Activated CD4-positive, alpha-beta T cell treated with anti-CD3 and anti-CD28 coated beads for 24 hours (primary cell): ENCODE data around the gene PCGF1.
A peak's percentile ranks its signal among the peaks of the same experiment; 100 is the strongest.

Experiments used
- DNase-seq, 2 donors: peaks; one replicate each; pipeline ENCODE4 v3.0.0-alpha.2; 2020; ENCODE audit warnings: low read depth in 2 of 2

PCGF1 gene

GRCh38 chr2:74507145-74507925, at the start of gene PCGF1:
TSS of gene PCGF1 (minus strand) at chr2:74507695. CDS start at chr2:74507668, 27 bp downstream.
- peak; percentile 99 for DNase-seq

GRCh38 chr2:74556831-74557370, 49.4 kb upstream of the PCGF1 start:
- no peak for DNase-seq

DNA sequence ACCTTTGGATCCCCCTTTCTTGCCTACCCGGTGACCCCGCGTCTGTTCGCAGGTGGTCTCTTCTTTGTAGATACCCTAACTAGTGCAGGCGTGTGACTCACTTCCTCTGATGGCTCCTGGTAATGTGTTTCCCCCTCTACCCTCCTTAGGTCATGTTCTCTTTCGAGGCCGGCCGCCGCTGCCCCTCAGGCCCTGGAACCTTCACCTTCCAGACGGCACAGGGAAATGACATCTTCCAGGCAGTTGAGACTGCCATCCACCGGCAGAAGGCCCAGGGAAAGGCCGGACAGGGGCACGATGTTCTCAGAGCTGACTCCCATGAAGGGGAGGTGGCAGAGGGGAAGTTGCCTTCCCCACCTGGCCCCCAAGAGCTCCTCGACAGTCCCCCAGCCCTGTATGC, 48.7 kb upstream of the PCGF1 start:
- no peak for DNase-seq

GRCh38 chr2:74555610-74556103, 48.2 kb upstream of the PCGF1 start:
- DNase-seq = no peak

DNA sequence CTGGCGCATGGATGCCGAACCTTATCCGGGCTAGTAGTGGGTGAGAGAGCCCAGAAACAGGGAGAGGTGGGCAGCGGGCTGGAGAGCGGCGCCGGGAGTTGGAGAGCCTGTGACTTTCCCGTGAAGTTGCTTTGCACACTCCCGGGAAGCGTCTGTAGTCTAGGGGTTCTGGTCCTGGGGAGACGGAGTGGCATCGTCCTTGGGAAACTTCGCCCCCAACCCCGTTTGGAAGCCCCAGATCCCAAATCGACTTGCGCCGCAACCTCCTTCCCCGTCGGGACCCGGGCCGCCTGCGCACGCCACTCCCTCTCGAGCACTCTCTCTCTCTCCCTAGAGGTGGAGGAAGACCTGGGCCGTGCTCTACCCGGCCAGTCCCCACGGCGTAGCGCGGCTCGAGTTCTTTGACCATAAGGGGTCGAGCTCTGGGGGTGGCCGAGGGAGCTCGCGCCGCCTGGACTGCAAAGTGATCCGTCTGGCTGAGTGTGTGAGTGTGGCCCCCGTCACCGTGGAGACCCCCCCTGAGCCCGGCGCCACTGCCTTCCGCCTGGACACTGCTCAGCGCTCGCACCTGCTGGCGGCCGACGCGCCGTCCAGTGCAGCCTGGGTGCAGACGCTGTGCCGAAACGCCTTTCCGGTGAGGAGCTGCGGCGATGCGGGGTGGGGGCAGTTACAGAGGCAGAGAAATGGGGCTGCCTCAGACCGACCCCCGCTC, 47.5 kb upstream of the PCGF1 start:
- peak in 1 of 2 donors; percentile 26 for DNase-seq

DNA sequence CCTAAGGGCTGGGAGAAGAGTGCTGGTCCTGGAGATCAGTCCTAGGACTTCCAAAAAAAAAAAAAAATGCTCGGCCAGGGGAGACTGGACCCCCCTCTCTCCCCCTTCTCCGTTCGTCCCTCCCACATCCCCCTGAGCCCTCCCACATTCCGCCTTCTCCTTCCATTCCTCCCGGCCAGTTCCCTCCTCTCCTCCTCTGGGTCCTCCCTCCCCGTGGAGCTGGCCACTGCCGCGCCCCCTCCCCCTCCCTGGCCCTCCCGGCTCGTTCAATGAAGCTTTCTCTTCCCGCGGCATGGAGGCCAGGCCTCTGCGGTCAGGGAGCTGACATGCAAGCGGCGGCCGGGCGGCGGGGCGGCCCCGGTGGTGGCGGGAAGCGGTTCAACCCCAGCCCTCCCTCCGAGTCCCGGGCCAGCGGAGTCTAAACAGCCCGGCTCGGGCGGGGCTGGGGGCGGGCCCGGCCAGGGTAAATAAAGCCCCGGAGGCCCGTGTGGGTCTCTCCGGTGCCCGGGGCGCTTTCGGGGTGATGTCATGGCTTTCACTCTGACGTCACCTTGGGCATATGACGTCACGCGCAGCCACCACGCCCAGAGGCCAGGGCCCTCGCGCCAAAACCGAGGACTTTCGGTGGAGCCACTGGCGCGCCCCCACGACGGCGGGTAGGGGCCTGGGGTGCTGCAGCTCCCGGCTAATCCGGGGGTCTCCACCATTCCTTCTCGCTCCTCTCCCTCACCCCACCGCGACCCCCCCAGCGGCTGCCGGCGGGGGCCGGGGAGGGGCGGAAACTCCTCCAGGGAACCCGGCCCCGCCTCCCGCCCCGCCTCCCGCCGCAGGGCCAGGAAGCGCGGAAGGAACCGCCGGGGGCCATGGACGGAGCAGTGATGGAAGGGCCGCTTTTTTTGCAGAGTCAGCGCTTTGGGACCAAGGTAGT, 46.7 kb upstream of the PCGF1 start, which contains the start of the genes DOK1 and LOXL3:
Gene DOK1, plus strand, starts transcription at position 829 of the 928 bp plus-strand sequence. Its CDS starts 35 bp downstream, at position 864.
Gene LOXL3, minus strand, starts transcription at position 51 of the 928 bp plus-strand sequence. CDS start 1,308 bp downstream, outside the sequence.
- peak; percentile 68 to 85 for DNase-seq

- no peak for DNase-seq
These were observed 45.7 kb upstream of the PCGF1 start for GRCh38 chr2:74552914-74553811.

GRCh38 chr2:74551942-74552913, 44.7 kb upstream of the PCGF1 start:
- DNase-seq = no peak

DNA sequence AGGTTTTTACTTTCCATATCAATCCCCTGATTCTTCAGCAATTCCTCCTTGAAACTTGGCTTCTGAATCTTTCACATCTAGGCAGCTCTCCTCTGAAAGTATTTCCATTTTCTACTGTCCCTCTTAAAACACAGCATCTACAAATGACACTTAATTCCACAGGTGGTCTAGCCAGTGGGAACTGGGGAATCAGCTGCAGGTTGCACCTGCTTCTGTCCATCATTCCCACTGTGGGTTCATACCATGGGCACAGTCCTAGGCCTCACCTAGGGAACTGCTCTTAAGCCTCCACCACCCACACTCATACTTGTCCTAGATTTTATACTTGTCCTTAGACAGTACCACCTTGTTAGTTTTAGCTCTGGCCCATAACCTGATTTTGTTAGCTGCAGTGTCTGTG, 44.0 kb upstream of the PCGF1 start:
- no peak for DNase-seq

DNA sequence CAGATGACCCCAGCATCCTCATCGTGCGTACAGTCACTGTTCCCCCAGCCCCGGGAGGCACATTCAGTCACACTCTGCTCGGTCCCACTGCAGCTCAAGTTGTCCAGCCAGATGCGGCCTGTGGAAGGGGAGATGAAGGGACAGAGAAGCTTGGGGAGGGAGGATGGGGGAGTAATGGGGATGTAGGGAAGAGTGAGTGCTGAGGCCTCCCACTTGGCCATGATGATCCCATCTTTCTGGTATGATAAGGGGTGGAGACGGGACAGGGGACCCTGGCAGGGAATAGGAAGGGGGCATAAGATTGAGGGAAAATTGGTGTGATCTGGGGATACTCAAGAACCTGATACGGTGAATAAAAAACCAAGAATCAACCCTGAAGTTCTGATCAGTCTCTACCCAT, 42.7 kb upstream of the PCGF1 start:
- DNase-seq = no peak

DNA sequence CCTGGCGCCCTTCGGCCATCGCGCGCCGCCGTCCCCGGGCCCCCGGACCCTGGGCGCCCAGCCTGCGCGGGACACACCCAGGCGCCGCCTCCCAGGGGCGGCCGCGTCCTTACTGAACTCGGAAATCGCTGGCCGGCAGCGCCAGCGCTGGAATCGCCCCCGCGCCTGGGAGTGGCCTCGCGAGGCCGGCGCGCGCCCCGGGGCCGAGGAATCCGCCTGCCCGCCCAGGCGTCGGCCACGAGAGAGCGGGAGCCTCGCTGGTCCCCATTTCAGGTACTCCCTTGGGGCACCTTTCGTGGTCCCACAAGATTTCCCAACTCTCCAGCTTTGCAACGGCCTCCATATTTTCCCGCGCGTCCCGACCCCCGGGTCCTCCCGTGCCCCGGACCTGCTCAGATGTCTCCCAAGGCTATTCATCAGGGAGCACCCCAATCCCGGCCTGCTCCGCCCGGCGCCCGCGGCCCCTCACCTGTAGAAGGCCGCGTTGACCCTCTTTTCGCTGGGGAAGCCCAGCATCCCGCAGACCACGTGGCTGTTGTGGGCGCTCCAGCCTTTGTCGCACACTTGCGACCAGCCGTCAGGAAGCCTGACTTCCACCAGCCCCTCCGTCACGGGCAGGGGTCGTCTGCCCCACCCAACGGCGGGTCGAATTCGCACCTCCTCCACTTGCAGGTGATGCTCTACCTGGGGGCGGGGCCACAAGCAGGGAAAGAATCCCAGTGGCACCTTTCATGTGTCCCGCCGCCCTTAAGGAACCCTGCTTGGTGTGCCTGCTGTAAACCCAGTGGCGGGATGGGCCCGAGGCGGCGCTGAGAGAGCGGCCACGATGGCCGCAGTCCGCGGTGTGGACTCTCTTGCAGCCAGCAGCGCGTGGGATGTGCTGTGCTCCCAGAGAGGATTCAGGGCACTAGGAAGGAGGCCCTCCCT, 41.7 kb upstream of the PCGF1 start:
- no peak for DNase-seq

DNA sequence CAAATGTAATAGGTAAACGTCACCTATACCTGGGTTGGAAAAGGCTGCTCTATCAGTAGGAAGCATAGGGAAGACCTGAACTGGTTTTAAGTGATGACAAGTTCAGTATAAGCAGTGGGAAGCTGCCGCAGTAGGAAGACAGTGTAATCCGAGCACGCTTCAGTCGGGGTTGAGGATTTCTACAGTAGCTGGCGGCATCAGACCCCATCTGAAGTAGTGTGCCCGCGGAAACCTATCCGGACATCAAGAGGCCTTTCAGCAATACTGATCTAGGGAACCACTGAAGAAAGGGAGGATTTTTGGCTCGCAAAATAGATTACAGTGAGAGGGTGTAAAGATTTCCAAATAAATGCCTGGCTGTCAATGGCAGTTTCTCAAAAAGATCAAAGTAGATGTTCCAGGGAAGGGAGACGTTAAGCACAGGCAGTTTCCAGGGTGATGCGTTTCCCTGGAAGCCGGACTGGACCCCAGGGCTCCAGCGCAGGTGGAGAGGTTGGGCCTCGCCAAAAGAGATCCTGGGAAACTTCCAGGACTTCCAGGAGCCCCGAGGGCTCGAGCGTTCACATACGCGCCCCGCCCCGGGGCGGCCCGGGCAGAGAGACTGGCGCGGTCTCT, 40.9 kb upstream of the PCGF1 start:
- DNase-seq = no peak

DNA sequence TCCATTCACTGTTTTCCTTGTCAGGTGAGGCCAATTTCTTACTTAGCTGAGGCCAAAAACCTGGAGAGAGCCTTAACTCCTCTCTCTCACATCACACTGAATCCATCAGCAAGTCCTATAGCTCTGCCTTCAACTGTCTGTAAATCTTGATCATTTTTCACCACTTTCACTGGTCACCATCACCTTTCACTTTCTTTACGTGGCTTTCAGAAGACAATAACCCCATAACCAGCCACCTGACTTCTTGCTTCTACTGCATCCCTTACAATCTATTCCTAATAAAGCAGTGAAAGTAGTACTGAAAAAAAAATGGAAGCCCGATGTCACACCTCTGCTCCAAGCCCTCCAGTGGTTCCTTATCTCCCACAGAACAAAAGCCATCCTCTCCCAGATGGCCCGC, 38.5 kb upstream of the PCGF1 start:
- DNase-seq = no peak

- DNase-seq = no peak
These were observed 37.1 kb upstream of the PCGF1 start for GRCh38 chr2:74544634-74545033.

- DNase-seq = no peak
These were observed 35.5 kb upstream of the PCGF1 start for GRCh38 chr2:74542978-74543377.

DNA sequence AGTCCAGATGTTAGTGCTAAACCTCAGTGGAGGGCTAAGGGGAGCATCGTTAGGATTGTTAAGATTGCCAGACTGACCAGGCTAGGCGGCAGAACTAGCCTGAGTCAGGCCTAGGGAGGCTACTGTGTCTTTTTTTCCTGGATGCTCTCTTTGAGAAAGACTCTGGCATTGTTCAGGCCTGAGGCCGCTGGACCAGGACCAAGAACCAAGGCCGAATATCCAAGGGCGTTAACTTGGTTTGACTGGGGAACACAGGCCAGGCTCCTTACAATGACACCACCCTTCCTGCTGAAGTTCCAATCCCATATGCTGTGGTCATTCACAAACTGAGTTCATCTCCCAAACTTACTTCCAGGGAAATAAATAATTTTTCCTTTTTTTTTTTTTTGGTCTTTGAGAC, 32.8 kb upstream of the PCGF1 start:
- DNase-seq = no peak

DNA sequence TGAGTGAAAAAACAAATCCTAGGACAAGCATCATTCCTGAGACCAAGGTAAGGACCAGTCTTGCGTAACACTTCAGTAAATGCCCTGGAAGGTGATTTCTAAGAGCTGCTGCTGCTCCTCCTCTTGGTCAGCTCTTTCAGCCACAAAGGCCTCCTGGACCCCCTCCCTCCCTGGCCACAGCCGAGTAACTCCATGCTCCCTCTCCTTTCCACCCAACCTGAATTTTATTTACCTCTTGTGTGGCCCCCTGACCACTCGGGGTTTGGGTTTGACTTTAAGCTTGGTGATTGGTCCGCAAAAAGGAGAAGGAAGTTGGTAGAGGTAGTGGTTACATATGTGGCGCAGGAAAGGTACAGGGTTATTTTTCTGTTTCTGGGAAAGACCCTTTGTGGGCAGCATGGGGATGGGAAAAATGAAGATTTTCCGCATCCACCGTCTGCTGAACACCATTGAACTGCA, 31.4 kb upstream of the PCGF1 start:
- no peak for DNase-seq
